HG02870 (cell line): ENCODE data around the gene MED29.

ENCODE experiments used
- ATAC-seq: cut with Tn5 transposase; IDR thresholded peaks from one replicate; pipeline ENCODE4 v1.9.1; 2021; ENCODE audit warnings: mild to moderate bottlenecking, moderate library complexity; ENCODE audit not compliant: unreplicated experiment

The MED29 gene

DNA sequence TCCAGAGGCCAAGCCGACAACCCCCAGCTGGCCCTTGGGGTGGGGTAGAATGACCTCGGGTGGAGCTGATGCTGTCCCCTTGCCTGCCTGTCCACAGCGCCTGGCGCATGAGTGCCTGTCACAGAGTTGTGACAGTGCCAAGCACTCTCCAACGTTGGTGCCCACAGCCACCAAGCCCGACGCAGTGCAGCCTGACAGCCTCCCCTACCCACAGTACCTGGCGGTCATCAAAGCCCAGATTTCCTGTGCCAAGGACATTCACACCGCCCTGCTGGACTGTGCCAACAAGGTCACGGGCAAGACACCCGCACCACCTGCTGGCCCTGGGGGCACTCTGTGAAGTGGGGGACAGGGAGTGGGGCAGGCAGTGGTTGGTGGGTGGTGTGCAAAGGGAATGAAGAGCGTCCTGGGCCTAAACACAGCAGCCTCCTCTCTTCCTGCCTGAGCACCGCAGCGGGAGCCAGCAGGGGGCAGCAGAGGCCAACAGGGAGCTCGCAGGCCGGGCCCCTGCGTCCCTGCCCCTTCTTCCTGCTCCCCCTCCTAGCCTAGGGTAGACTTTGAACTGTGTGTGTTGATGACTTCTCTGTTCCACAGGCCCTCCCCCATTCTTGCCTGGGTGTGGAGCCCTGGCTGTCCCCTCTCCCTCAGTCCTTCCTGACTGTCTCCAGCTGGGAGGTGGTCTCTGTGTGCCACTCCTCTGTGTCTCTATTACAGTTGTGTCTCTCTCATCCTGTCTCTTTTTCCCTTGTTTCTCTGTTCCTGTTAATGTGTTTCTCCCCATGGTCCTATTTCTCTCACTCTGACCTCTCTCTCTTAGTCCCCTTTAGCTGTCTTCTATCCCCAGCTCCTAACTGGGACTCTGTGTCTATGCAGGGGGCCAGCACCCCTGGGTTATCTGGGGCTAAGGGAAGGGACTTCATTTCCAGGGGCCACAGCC lies 6.5 kb downstream of the MED29 start:
- peak; percentile 41 for ATAC-seq

DNA sequence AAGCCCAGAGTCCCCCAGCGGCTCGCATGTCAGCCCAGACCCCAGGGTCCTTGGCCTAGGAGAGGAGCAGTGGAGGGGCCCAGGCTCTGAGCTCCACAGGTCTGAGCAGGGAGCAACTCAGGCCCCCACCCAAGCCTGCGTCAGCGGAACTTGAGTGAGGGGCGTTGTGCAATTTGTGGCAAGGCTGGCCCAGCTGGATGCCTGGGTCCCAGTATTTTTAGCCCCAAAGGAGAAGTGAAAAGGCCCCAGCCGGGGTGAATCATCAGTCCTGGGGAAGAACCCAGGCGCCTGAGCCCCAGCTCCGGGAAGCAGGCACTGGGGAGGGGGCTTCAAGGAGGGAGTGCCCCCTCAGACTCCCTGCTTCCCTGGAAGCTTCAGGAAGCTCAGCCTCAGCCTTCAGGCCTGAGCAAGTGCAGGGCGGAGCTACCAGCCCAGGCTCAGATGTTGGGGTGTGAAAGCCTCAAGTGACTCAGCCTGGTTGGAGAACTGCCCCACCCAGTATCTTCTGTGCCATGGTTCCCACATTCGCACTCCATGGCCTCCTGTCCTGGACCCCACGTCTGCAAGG lies 7.2 kb downstream of the MED29 start:
- no peak for ATAC-seq

DNA sequence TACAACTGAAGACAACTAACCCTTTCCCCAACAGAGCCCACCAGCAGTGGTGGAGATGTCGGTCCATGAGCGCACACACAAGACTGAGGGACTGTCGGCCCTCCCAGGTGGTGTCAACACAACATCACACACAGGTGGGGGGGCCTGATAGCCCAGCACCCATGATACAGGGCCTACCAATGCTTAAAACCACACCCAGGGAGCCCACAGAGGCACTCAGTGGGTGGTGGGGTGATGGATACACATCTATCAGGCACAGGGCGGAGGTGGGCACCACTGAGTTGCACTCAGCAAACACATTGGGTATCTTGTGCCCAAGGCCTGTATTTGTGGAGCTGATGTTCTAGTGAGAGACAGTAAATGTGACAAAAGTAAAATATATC lies 8.5 kb downstream of the MED29 start:
- no peak for ATAC-seq

DNA sequence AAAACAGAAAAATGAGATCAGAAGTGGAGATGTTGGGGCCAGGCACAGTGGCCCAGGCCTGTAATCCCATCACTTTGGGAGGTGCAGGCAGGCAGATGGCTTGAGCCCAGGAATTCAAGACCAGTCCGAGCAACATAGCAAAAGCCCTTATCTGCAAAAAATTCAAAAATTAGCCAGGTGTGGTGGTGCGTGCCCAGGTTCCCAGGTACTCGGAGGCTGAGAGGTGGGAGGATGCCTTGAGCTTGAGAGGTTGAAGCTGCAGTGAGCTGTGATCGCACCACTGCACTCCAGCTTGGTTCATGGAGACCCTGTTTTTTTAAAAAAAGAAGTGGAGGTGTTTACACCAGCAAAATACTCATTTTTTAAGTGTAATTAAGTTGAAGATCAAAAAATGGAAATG lies 8.9 kb downstream of the MED29 start:
- ATAC-seq, result no peak

DNA sequence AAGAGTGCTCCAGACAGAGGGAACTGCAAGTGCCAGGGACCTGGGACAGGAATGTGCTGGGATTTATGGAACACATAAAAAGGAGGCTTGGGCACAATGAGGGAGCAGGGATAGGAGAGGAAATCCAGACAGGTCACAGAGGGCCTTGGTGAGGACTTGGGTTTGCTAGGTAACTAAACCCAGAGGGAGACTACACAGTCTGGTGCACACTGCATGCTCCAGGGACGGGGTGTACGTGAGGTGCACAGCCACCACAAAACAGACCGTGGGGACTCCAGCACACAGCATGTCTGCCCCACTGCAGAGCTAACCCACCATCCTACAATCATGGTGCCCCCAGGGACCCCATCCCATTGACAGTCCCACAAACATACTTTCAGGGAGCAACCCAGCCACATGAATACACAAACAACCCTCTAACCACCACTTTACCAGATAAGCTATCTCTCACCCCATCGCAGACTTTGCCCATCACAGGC lies 9.9 kb downstream of the MED29 start:
- no peak for ATAC-seq

DNA sequence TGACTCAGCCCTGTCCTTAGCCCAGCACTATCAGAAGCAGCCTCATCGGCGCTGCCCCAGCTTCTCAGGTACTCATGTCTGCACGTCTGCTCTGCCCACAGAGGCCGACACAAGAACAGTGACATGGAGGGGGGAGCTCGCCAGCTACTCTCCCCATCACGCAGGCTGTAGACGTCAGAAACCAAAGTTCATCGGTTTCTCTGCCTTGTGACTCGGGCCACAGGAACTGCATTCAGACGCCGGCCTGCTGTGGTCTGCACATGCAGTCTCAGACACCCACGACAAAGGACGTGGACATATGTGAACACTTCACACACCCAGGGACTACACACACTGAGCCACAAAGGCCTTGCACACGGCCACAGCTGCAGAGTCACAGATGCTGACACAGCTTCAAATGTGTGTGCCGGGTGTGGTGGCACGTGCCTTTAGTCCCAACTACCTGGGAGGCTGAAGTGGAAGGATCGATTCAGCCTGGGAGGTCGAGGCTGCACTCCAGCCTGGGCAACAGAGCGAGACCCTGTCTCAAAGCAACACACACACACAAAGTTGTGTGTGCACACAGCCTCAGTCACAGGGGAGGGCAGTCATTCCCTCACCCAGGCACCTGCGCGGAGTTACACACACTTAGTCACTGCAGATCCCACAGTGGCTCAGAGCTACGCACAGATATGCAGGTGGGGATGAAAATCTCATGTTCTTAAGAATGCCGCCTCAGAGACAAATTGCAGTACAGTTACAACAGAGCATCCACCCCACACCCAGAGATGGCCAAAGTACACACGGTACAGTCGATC lies 10.6 kb downstream of the MED29 start:
- no peak for ATAC-seq

DNA sequence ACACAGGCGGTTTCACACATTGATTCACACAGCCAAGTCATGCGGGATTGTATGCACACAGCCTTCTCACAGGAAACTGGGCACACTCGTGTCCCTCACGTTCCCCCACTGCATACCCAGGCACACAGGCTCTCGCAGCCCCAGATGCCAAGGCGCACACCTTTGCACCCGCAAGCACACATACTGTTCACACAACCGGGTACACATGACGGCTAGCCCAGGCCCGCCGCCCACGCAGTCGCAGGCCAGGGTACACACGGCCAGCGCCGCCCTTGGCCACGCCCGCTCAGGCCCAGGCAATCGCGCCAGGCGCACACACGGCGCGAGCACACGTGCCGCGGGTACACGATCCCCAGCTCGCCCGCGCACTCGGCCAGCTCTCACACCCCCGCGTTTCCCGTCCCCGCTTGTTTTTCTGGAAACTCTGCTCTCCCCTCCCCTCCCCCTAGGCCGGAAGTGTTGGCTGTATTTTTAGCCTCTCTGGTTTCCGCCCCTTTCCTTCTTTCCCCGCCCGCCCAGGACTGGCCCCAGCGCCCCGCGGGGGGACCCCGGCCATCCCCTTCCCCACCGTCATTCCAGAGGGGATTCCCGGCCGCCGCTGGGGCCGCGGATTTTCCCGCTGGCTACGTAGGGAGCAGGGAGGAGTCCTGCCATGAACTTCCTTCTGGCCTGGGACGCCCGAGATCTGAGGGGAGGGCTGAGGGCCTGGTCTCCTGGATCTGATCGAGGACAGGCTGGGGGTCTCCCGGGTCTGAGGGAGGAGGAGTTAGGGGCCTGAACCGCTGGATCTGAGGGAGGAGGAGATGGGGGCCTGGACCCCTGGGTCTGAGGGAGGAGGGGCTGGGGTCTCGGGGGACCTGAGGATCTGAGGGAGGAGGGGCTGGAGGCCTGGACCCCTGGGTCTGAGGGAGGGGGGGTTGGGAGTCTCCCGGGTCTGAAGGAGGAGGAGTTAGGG lies 11.4 kb downstream of the MED29 start:
- peak; percentile 24 for ATAC-seq

DNA sequence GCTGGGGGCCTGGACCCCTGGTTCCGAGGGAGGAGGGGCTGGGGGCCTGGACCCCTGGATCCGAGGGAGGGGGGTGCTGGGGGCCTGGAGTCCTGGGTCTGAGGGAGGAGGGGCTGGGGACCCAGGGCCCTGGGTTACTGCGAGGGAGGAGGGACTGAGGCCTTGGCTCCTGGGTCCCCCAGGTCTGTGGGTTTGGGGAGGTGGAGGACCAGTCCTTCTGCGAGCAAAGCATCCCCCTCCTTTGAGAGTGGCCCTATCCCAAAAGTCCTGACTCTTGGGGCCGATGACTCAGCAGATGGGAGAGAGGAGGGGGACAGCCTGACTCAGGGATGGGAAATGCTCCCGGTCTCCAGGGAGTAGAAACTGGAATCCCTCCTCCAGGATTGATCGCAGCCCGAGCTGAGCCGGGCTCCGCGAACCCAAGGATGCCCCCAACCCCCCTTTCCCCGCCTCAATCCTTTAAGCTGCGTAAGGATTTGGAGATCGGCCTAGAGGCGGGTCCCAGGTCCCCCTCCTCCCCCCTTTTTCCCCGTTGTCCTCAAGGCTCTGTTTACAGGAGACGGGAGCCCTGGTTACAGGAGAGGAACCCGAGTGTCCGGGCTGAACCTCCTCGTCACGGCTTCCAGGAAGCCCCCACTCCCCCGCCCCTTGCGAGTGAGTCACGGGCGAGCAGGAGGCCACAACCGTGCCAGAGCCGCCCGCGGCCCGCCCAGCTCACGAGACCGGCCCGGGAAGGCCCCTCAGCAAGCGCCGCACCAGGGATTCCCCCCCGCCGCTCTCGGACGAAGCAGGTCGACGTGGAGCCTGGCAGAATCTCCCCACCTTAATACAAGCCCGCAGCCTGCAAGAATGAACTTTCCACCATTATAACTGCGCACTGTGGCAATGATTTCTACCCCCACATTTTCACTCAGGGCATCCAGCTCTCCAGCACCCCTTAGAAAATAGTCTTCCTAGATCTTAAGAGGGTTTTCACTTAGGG lies 12.4 kb downstream of the MED29 start:
- no peak for ATAC-seq

DNA sequence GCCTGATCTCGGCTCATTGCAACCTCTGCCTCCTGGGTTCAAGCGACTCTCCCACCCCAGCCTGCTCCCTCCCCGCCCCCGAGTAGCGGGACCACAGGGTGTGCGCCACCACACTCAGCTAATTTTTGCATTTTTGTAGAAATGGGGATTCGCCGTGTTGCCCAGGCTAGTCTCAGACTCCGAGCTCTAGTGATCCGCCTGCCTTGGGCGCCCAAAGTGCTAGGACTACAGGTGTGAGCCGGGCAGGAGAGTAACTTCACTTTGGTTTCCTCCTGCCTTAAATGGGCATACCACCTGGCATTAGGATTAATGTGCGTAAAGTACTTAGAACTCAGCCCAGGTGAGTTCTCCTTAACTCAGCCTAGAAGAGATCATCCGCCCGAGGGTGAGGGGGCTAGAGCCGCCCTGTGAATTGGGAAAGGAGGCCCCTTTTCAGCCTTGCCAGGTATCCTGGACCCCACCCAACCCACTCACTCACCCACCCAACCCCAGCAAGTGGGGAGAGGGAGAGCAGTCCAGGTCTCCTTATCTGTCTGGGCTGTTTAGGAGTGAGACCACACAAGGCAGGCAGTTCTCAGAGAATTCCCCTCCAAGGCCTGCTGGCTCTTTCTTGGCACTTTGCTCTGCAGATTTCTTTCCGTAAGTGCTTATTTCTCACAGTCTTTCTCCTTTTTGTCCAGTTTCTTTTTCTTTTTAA lies 14.2 kb downstream of the MED29 start:
- ATAC-seq, result no peak

DNA sequence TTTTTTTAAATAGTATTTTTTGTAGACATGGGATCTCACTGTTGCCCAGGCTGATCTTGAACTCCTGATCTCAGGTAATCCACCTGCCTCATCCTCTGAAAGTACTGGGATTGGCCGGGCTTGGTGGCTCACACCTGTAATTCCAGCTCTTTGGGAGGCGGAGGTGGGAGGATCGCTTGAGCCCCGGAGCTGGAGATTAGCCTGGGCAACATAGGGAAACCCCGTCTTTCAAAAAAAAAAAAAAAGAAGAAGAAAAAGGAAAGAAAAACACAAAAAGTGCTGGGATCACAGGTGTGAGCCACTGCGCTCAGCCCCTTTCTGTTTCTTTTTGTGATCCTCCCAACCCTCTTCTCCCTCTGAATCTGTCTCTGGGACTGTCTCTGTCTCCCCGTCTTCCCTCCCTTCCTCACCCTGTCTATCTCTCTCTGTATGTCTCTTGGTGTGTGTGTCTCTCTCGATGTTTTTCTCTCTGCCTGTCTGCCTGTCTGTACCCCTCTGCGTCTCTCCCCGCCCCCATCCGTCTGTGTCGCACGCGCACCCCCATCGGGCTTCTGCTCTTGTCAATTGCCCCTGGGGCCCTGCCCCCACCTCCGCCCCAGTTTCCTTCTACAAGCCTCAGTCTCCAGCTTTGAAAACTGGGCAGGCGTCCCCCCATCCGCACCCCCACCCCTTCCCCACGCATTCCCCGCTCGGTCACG lies 14.9 kb downstream of the MED29 start:
- no peak for ATAC-seq

DNA sequence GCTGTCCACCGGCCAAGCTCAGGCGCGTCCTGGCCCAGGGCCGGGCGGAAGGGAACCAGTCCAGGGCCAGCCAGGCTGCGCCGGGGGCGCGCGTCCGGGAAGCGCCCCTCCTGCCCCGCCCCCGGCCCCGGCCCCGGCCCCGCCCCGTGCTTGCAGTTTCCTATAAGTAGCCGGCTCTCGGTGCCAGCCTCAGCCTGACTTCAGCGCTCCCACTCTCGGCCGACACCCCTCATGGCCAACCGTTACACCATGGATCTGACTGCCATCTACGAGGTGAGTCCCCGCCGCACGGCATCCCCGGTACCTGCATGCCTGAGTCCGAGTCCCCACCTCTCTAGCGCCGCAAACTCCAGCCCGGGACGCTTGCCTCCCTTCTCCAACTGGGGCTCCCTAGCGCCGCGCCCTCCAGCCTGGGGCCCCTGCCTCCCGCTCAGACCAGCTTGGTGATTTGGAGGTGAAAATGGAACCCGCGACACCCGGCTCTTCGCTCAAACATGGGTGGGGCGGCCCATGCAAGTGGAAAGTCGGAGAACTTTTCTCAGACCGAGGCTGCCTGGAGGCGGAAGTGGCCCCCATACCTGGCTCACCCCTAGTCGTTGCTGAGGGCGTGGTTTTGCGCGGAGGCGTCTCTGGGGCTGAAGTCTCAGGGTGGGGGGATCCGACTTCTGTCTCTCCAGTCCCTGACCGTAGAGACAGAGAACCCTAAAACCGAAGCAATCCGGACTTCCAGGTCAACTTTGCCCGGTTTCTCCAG lies 15.7 kb downstream of the MED29 start, which contains the start of gene ZFP36:
ZFP36 (plus strand) TSS at position 192 of the 754 bp plus-strand sequence; CDS start at position 250, 58 bp downstream.
- ATAC-seq, result no peak

DNA sequence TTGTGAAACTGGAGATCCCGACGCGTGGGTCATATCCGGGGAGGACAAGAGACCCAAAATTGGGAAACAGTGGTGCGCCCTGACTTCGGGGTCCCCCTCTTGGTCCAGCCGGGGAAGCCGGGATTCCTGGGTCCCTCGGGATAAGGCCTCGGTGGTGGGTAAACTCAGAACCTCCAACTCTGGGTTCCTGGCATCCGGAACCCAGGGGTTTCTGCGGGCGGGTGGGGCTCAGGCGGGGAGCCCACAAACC lies 16.2 kb downstream of the MED29 start:
- no peak for ATAC-seq

DNA sequence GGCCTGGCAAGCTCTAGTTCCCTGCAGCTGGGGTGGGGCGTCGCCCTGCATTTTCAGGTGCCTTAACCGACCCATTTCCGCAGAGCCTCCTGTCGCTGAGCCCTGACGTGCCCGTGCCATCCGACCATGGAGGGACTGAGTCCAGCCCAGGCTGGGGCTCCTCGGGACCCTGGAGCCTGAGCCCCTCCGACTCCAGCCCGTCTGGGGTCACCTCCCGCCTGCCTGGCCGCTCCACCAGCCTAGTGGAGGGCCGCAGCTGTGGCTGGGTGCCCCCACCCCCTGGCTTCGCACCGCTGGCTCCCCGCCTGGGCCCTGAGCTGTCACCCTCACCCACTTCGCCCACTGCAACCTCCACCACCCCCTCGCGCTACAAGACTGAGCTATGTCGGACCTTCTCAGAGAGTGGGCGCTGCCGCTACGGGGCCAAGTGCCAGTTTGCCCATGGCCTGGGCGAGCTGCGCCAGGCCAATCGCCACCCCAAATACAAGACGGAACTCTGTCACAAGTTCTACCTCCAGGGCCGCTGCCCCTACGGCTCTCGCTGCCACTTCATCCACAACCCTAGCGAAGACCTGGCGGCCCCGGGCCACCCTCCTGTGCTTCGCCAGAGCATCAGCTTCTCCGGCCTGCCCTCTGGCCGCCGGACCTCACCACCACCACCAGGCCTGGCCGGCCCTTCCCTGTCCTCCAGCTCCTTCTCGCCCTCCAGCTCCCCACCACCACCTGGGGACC lies 16.6 kb downstream of the MED29 start:
- no peak for ATAC-seq

DNA sequence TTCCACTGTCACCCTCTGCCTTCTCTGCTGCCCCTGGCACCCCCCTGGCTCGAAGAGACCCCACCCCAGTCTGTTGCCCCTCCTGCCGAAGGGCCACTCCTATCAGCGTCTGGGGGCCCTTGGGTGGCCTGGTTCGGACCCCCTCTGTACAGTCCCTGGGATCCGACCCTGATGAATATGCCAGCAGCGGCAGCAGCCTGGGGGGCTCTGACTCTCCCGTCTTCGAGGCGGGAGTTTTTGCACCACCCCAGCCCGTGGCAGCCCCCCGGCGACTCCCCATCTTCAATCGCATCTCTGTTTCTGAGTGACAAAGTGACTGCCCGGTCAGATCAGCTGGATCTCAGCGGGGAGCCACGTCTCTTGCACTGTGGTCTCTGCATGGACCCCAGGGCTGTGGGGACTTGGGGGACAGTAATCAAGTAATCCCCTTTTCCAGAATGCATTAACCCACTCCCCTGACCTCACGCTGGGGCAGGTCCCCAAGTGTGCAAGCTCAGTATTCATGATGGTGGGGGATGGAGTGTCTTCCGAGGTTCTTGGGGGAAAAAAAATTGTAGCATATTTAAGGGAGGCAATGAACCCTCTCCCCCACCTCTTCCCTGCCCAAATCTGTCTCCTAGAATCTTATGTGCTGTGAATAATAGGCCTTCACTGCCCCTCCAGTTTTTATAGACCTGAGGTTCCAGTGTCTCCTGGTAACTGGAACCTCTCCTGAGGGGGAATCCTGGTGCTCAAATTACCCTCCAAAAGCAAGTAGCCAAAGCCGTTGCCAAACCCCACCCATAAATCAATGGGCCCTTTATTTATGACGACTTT lies 17.4 kb downstream of the MED29 start:
- no peak for ATAC-seq

DNA sequence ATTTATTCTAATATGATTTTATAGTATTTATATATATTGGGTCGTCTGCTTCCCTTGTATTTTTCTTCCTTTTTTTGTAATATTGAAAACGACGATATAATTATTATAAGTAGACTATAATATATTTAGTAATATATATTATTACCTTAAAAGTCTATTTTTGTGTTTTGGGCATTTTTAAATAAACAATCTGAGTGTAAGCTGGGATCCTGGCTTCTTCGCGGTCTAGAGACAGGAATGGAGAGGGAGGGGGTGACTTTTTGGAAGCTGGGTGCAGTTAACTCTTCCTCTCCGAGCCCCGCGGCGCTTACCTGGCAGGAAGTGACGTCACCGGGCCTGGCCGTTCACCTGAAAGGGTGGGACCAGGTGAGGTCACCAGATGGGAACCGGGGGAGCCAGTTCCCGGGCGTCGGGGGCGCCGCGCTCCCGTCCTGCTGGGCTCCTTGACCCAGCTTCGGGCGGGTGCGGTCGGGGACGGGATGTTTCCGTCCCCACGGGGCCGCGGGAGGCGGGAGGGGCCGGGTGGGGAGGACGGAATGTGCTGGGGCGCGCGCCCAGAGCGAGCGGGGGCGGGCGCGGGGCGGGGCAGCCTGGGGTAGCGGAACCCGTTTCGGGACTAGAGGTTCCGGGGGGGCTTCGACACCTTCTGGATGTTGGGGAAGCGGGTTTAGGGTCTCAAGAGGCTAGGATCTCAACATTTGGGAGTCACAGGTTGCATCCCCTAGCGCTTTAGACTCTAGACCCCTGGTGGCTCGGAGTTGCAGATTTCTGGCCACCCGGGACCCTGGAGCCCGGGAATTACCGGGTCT lies 18.2 kb downstream of the MED29 start:
- no peak for ATAC-seq
